IMR-90 (cell line): ENCODE measurements around the gene SEZ6L2.

Experiments
- BHLHE40 ChIP-seq: fragments of 150-350 bp; IDR thresholded peaks from 2 replicates; pipeline ENCODE4 v1.6.1; 2016; ENCODE audit warnings: mild to moderate bottlenecking, low read depth, low read length
- RCOR1 ChIP-seq: IDR thresholded peaks from 2 replicates; pipeline ENCODE4 v1.6.1; 2012; ENCODE audit warnings: mild to moderate bottlenecking, low read length, improper control_type of control experiment; ENCODE audit not compliant: insufficient replicate concordance
- RFX5 ChIP-seq: IDR thresholded peaks from 2 replicates; pipeline ENCODE4 v1.8.0; 2012; ENCODE audit warnings: low read depth, mild to moderate bottlenecking, low read length, moderate library complexity
- TF ChIP-seq, protein P1 (sequence below): conservative IDR thresholded peaks from 2 replicates; pipeline ENCODE4 v1.5.1; 2012; ENCODE audit warnings: mild to moderate bottlenecking, low read depth, low read length, improper control_type of control experiment

DNA sequence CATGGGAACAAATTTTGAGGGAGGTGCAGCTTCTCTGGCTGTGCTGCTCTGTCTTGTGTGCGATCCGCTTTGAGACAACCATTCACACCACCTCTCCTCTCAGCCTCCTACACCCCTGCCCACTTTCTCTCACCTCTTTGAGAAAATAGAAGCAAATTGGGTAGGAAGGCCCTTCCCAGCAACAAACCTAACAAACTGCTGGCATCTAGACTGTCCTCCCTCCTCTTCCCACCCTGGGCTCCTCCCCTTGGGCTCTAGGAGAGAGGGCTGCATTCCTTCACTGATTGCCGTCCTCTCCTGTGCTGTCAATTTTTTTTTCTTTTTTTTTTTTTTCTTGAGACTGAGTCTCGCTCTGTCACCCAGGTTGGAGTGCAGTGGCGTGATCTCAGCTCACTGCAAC lies 49.8 kb downstream of the SEZ6L2 start:
- TF ChIP-seq RCOR1 (no peak), BHLHE40 (no peak), RFX5 (no peak)
- TF ChIP-seq, protein P1, sequence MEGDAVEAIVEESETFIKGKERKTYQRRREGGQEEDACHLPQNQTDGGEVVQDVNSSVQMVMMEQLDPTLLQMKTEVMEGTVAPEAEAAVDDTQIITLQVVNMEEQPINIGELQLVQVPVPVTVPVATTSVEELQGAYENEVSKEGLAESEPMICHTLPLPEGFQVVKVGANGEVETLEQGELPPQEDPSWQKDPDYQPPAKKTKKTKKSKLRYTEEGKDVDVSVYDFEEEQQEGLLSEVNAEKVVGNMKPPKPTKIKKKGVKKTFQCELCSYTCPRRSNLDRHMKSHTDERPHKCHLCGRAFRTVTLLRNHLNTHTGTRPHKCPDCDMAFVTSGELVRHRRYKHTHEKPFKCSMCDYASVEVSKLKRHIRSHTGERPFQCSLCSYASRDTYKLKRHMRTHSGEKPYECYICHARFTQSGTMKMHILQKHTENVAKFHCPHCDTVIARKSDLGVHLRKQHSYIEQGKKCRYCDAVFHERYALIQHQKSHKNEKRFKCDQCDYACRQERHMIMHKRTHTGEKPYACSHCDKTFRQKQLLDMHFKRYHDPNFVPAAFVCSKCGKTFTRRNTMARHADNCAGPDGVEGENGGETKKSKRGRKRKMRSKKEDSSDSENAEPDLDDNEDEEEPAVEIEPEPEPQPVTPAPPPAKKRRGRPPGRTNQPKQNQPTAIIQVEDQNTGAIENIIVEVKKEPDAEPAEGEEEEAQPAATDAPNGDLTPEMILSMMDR, result no peak
